Activated T-helper 1 cell treated with anti-CD3 and anti-CD28 coated beads, Interleukin-12 subunit alpha, Interleukin-12 subunit beta, Interleukin-2, Interleukin-4 antibody, amounts not matched to agents 30 ng/mL and 10 ng/mL and 1 ng/mL, durations not matched to agents 14 hours and 24 hours and 36 hours (primary cell): Measurements from ENCODE around the gene NSMF. TPM values are rescaled to one million over a fixed set of nuclear protein-coding genes. Genes with fewer than 3 reads are reported as not detected.
A peak's percentile ranks its signal among the peaks of the same experiment; 100 is the strongest.
"Not testable (repeated sequence)": the region's sequence is repeated elsewhere in the genome, so short reads cannot be mapped to it uniquely, and the experiment has no call there.

Source experiments
- DNase-seq: peaks from one replicate; pipeline ENCODE4 v3.0.0; 2021; ENCODE audit warnings: low spot score
- H3K27ac Mint-ChIP-seq: one replicate; pipeline ENCODE4 v1.8.0; 2021; ENCODE audit warnings: mild to moderate bottlenecking, mixed read lengths
- H3K27me3 Mint-ChIP-seq: one replicate; pipeline ENCODE4 v1.8.0; 2022; ENCODE audit warnings: mild to moderate bottlenecking, moderate library complexity, mixed read lengths; ENCODE audit not compliant: insufficient read depth
- H3K36me3 Mint-ChIP-seq: one replicate; pipeline ENCODE4 v1.8.0; 2021; ENCODE audit warnings: low read depth, mixed read lengths
- H3K4me1 Mint-ChIP-seq: one replicate; pipeline ENCODE4 v1.8.0; 2021; ENCODE audit warnings: low read depth, mixed read lengths
- H3K4me3 Mint-ChIP-seq: one replicate; pipeline ENCODE4 v1.8.0; 2021; ENCODE audit warnings: mild to moderate bottlenecking, moderate library complexity, mixed read lengths
- H3K9me3 Mint-ChIP-seq: one replicate; pipeline ENCODE4 v1.8.0; 2021; ENCODE audit warnings: mixed read lengths
- intact Hi-C: fragments of 100-400 bp; cut with micrococcal nuclease; formaldehyde crosslinking; loops from one replicate; pipeline ENCODE4 v1.15.1; 2024
- total RNA-seq: library from RNA; stranded (reverse); gene quantifications from 2 replicates; pipeline ENCODE4 v1.2.3, GENCODE V29; 2022

Gene NSMF
- total RNA-seq, 1 donor from 2014 or later = 58.9 TPM

DNA sequence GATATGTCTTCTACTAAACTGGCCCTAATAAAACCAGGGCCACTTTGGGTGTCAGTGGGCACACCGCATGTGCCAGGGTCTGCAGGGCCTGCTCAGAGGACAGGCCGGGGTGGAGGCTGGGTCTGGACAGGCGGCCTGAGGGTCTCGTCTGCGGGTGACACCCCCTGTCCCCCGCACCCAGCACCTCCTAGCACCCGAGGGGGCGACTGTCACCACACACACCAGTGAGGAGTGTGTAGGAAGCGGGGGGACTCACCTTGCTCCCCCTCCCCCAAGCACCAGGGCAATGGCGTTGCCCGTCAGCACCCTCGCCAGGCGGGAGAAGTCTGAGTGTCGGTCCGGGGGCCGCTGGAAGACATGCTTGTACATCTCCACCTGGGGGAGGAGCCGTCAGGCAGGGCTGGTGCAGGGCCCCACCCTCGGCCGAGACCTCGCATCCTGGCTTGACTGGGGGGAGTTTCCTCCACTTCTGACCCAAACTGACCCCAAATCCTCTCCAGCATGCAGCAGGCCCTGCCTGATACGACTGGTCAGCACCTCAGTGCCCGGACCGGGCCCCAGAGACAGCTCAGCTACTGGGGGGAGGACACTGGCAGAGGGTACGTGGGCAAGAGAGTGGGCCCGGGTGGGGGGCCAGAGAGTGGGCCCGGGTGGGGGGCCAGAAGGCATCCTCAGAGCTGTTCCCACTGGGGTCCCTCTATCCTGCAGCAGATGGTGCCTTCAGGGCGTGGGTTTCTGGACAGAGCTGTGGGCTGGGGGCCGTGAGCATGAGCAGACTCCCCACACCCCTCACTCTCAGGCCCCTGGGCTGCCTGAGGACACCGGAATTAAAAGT lies 18.9 kb upstream of the NSMF start:
- Mint-ChIP-seq H3K9me3 (peaks cover 22% of the 10 kb centered on the region), H3K36me3 (peaks cover 6% of the 10 kb centered on the region)

DNA sequence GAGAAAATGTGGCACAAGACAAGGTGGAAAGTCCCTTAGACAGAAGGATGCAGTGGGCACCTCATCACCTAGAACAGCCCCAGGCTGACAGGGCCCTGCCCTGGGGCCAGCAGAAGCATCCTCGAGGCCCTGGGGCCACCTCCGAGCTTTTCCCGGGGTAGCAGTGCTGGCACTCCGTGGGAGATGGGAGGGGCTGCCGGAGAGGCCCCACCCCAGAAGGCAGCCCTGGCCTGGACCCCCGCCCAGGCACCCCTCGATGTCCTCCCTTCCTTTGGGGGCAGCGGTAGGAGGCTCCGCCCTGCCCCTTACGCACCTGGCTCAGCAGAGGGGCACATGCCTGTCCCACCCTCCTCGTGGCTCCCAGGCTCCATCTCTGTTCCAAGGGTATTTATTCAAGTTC lies 17.7 kb upstream of the NSMF start:
- peaks cover 24% of the 10 kb centered on the region for H3K9me3 Mint-ChIP-seq
- peaks cover 6% of the 10 kb centered on the region for H3K36me3 Mint-ChIP-seq
- H3K27me3 Mint-ChIP-seq = no peaks in the 10 kb centered on the region
- intact Hi-C loops = no loop called here
- peaks cover 7% of the 10 kb centered on the region for H3K4me1 Mint-ChIP-seq
- H3K27ac Mint-ChIP-seq = no peak overlapping the region
- no peak overlapping the region for H3K4me3 Mint-ChIP-seq
- no peak for DNase-seq

More for the DNA sequence above, 18.9 kb upstream of the NSMF start:
- H3K4me1 Mint-ChIP-seq = peaks cover 12% of the 10 kb centered on the region
- intact Hi-C loops = no loop called here
- no peak overlapping the region for H3K27ac Mint-ChIP-seq
- no peak for DNase-seq
- no peaks in the 10 kb centered on the region for H3K27me3 Mint-ChIP-seq
- no peak overlapping the region for H3K4me3 Mint-ChIP-seq

DNA sequence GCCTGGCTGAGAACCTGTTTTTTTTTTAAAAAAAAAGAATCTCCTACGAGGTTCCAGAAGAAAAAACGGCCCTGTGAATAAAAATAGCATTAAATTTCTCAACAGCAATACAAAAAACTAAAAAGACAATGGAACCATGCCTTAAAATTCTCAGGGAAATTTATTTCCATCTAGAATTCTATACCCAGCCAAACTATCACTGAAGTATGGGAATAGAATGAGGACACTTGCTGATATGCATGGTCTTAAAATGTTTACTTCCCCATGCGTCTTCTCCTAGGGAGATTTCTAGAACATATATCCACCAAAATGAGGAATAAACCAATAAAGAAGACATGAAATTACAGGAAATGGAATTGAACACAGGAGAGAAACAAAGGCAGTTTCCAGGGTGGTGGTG lies 16.5 kb upstream of the NSMF start:
- Mint-ChIP-seq H3K27ac (no peak overlapping the region), H3K36me3 (peaks cover 6% of the 10 kb centered on the region), H3K9me3 (peaks cover 24% of the 10 kb centered on the region), H3K4me1 (peaks cover 4% of the 10 kb centered on the region), H3K4me3 (no peak overlapping the region), H3K27me3 (peaks cover 2% of the 10 kb centered on the region)
- intact Hi-C loops = no loop called here
- no peak for DNase-seq

DNA sequence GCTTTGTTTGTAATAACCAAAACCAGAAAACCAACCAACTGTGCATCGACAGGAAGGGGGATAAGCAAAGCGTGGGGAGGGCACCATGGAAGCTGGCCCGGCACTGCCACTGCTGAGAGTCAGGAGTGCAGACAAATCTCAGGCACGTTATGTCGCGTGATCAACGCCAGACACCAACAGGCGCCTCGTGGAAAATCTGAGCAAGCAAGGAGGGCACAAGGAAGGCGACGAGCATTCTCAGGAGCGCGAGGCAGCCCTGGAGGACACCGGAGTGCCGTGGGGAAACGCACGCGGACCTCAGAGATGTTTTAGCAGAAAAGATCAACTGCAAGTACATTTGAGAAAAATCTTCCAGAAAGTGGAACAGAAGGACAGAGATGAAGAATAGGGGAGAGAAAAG lies 15.1 kb upstream of the NSMF start:
- H3K27ac Mint-ChIP-seq = no peak overlapping the region
- peaks cover 24% of the 10 kb centered on the region for H3K9me3 Mint-ChIP-seq
- H3K36me3 Mint-ChIP-seq = peaks cover 6% of the 10 kb centered on the region
- H3K27me3 Mint-ChIP-seq = peaks cover 7% of the 10 kb centered on the region
- no peak overlapping the region for H3K4me3 Mint-ChIP-seq
- intact Hi-C loops = no loop called here
- peaks cover 7% of the 10 kb centered on the region for H3K4me1 Mint-ChIP-seq
- no peak for DNase-seq

DNA sequence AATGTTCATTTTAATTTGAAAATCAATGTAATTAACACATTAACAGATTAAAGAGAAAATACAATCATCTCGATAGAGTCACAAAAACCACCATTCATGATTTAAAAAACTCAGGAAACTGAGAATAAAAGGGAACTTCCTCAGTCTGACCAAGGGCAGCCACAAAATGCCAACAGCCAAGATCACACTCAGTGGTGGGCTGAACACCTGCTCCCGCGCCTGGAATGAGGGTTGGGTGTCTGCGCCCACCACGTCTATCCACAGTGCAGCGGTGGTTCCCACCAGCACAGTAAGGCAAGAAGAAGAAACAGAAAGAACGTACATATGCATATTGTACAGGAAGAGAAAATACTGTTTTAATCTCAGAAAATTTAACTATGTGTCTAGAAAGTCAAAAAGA lies 11.7 kb upstream of the NSMF start:
- DNase-seq = no peak
- no peak overlapping the region for H3K4me3 Mint-ChIP-seq
- peaks cover 5% of the 10 kb centered on the region for H3K36me3 Mint-ChIP-seq
- H3K27me3 Mint-ChIP-seq = peaks cover 7% of the 10 kb centered on the region
- no peak overlapping the region for H3K27ac Mint-ChIP-seq
- H3K9me3 Mint-ChIP-seq = peaks cover 17% of the 10 kb centered on the region
- intact Hi-C loops = no loop called here
- peaks cover 7% of the 10 kb centered on the region for H3K4me1 Mint-ChIP-seq

DNA sequence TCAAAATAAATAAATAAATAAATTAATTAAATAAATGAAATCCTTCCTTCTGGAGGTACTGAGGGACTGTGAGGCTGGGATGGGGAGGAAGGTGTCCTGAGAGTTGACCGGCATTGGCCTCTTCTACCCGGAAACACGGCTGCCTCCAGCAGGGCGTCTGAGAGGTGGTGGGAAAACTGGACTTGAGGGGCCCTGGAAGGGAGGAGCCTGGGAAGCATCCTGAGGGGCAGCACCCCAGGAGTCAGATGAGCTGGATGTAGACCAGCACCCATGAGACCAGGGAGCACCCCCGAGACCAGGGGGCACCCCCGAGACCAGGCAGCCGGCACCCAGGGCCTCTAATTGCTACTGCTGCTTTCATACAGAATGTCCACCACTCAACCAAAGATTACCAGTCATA lies 8.8 kb upstream of the NSMF start:
- no peak for DNase-seq
- Mint-ChIP-seq H3K9me3 (peaks cover 1% of the 10 kb centered on the region), H3K27ac (no peak overlapping the region), H3K27me3 (peaks cover 7% of the 10 kb centered on the region), H3K4me1 (peaks cover 7% of the 10 kb centered on the region), H3K36me3 (no peaks in the 10 kb centered on the region), H3K4me3 (no peak overlapping the region)
- intact Hi-C loops = no loop called here

DNA sequence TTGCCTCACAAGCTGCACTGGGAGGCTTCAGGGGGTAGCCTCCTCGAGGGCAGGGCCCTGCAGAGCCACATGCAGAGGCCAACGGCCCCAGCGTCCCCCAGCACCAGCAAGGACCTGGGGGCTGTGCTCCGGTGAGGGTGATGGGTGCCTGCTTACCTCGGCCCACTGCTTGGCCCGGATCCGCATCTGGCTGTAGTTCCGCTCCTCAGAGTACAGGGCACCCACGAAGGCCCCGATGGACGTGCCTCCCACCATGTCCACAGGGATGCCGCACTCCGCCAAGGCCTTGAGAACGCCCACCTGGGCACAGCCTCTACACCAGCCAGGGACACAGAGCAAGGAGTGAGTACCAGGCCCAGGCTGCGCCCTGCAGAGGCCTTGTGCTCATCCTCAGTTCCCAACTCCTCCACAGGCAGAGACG lies 8.0 kb upstream of the NSMF start:
- H3K9me3 Mint-ChIP-seq = no peaks in the 10 kb centered on the region
- no peak overlapping the region for H3K27ac Mint-ChIP-seq
- H3K4me3 Mint-ChIP-seq = no peak overlapping the region
- intact Hi-C loops = no loop called here
- DNase-seq = no peak
- peaks cover 7% of the 10 kb centered on the region for H3K27me3 Mint-ChIP-seq
- peaks cover 7% of the 10 kb centered on the region for H3K4me1 Mint-ChIP-seq
- no peaks in the 10 kb centered on the region for H3K36me3 Mint-ChIP-seq

DNA sequence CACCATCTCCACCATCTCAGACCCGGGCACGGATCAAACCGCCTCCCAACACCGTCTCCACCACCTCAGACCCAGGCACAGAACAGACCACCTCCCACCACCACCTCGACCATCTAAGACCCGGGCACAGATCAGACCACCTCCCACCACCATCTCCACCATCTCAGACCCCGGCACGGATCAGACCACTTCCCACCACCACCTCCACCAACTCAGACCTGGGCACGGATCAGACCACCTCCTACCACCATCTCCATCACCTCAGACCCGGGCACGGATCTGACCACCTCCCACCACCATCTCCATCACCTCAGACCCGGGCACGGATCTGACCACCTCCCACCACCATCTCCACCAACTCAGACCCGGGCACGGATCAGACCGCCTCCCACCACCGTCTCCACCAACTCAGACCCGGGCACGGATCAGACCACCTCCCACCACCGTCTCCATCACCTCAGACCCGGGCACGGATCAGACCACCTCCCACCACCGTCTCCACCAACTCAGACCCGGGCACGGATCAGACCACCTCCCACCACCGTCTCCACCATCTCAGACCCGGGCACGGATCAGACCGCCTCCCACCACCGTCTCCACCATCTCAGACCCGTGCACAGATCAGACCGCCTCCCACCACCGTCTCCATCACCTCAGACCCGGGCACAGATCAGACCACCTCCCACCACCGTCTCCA lies 7.4 kb upstream of the NSMF start:
- intact Hi-C loops, H3K36me3 Mint-ChIP-seq, H3K4me1 Mint-ChIP-seq, H3K9me3 Mint-ChIP-seq, H3K27me3 Mint-ChIP-seq, DNase-seq, H3K4me3 Mint-ChIP-seq: not testable (repeated sequence)
- H3K27ac Mint-ChIP-seq = peak overlapping the region; percentile 55

DNA sequence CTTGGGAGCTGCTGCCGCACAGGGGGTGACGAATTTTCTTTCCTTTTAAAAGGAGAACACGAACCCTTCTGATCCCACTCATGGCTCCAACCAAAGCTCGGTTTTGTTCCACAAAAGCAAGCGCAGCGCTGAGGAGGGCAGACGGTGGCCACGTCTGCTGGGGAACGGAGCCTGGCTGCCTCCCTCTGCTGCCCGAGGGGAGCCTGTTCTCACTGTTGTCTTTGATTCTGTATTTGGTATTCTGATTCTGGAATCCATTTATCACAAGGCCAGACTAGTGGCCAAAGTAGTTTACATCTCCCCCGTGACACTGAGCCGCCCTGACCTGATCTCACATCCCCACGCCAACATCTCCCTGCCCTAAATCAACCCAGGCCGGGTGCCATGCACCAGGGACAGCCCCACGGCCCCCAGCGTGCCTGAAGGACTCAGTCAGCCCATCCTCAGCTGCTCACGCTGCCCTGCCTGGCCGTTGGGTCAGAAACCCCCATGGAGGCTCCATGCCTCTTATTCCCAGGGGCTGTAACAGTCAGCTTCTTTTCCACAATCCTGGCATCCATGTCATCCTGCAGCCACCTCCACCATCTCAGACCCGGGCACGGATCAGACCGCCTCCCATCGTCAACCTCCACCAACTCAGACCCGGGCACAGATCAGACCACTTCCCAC lies 6.7 kb upstream of the NSMF start:
- H3K36me3 Mint-ChIP-seq = no peaks in the 10 kb centered on the region
- H3K9me3 Mint-ChIP-seq = no peaks in the 10 kb centered on the region
- H3K27me3 Mint-ChIP-seq = peaks cover 6% of the 10 kb centered on the region
- intact Hi-C loops = no loop called here
- peaks cover 5% of the 10 kb centered on the region for H3K4me1 Mint-ChIP-seq
- no peak overlapping the region for H3K4me3 Mint-ChIP-seq
- no peak for DNase-seq
- H3K27ac Mint-ChIP-seq = peak overlapping the region; percentile 55

DNA sequence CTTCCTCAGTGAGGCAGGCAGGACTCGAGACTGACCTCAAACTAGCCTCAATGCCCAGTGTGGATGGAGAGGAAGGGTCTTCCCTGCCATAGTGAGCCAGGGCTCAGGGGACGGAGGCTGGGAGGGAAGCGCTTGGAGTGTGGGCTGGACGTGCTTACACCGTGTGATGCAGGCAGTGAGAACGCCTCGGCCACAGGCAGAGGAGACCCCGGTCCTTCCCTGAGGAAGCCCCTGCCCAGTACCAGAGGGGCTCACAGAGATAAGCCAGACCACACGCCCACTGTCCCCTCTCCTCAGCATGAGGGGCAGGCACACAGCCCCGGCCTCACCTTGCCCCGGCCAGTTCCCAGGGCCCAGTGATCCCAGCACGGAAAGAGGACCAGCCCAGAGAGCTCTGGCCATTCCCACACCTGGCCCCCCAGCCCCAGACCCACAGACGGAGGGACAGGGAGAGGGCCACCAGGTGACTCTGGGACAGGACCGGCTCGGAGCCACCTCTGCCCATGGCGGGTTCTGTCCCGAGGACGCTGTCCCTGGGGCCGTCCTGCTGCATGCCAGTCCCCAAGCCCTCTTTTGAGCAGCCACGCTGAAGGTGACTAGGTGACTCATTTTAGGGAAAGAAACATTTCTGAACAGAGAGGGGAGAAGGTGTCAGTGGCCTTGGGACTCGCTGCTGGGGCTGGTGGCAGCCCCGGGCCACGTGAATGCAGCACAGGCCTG lies 6.0 kb upstream of the NSMF start:
- no peak overlapping the region for H3K4me3 Mint-ChIP-seq
- no peaks in the 10 kb centered on the region for H3K9me3 Mint-ChIP-seq
- intact Hi-C loops = no loop called here
- H3K36me3 Mint-ChIP-seq = no peaks in the 10 kb centered on the region
- no peaks in the 10 kb centered on the region for H3K4me1 Mint-ChIP-seq
- H3K27me3 Mint-ChIP-seq = peaks cover 2% of the 10 kb centered on the region
- no peak for DNase-seq
- H3K27ac Mint-ChIP-seq = no peak overlapping the region

DNA sequence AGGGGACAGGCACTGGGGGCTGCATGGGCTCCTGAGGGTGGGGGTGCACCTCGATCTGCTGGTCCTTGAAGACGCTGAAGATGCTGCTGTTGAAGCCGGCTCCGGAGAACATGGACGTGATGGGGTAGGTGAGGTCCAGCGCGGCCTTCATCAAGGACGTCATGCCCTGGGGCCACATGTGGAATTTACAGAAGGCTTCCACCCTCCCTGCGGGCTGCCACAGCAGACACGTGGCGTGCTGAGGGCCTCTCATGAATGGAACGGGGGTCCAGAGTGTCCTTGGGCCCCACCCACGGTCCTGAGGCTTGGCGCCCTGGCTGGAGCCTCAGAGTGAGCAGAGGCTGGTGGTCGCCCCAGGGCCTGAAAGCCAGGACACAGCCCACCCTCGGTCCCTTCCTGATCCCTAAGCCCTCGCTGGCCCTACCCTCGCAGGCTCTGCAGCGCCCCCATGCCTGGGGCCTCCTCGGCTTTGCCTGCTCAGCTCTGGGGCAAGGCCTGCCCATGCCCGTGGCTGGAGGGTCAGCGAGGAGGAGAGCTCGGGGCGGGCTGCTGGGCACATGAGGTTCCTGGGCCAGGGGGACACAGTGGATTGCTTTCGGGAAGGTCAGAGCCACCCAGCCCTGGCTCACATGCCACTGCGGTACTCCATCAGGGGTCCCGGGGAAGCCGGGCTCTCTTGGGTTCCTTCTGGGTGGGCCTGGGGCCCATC lies 5.3 kb upstream of the NSMF start:
- Mint-ChIP-seq H3K27ac (no peak overlapping the region), H3K36me3 (no peaks in the 10 kb centered on the region), H3K27me3 (no peaks in the 10 kb centered on the region), H3K9me3 (no peaks in the 10 kb centered on the region), H3K4me1 (no peaks in the 10 kb centered on the region), H3K4me3 (no peak overlapping the region)
- intact Hi-C loops = no loop called here
- DNase-seq = no peak

DNA sequence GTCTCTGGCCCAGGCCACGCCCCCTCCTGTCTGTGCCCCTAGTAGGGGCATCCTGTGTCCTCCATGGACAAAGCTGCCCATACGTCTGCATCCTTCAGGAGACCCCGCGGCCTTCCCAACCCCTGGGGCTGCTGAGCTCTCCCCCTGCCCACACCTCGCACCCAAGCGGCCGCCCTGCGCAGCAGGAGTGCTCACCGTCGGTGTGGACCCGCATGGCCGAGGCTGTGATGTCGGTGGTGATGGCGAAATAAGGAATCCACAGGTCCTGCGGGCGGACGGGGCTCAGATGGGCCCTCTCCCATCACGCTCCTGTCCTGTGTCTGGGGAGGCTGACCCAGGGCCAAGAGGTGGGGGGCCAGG lies 4.8 kb upstream of the NSMF start:
- intact Hi-C loops = no loop called here

More for the DNA sequence above, 4.8 kb upstream of the NSMF start:
- H3K27ac Mint-ChIP-seq = no peak overlapping the region
- H3K9me3 Mint-ChIP-seq = no peaks in the 10 kb centered on the region
- DNase-seq = no peak
- H3K4me1 Mint-ChIP-seq = no peaks in the 10 kb centered on the region
- H3K4me3 Mint-ChIP-seq = no peak overlapping the region
- H3K36me3 Mint-ChIP-seq = no peaks in the 10 kb centered on the region
- H3K27me3 Mint-ChIP-seq = no peaks in the 10 kb centered on the region
